Activated T-cell treated with anti-CD3 and anti-CD28 coated beads, Interleukin-2, amount 50 U/mL, for 24 hours (primary cell): ENCODE results near the gene CRABP1.

ENCODE experiments used
- DNase-seq: peaks from one replicate; pipeline ENCODE4 v3.0.0-alpha.2; 2020
- H3K27ac Mint-ChIP-seq: 2 replicates; pipeline ENCODE4 v1.8.0; 2020; ENCODE audit warnings: mild to moderate bottlenecking, mixed read lengths
- H3K27me3 Mint-ChIP-seq: 2 replicates; pipeline ENCODE4 v1.8.0; 2020; ENCODE audit warnings: mixed read lengths
- H3K36me3 Mint-ChIP-seq: 2 replicates; pipeline ENCODE4 v1.8.0; 2020; ENCODE audit warnings: low read depth, mixed read lengths
- H3K4me1 Mint-ChIP-seq: 2 replicates; pipeline ENCODE4 v1.8.0; 2020; ENCODE audit warnings: low read depth, mixed read lengths
- H3K4me3 Mint-ChIP-seq: 2 replicates; pipeline ENCODE4 v1.8.0; 2020; ENCODE audit warnings: mild to moderate bottlenecking, moderate library complexity, mixed read lengths
- H3K9me3 Mint-ChIP-seq: 2 replicates; pipeline ENCODE4 v1.8.0; 2020; ENCODE audit warnings: mixed read lengths

Gene CRABP1

DNA sequence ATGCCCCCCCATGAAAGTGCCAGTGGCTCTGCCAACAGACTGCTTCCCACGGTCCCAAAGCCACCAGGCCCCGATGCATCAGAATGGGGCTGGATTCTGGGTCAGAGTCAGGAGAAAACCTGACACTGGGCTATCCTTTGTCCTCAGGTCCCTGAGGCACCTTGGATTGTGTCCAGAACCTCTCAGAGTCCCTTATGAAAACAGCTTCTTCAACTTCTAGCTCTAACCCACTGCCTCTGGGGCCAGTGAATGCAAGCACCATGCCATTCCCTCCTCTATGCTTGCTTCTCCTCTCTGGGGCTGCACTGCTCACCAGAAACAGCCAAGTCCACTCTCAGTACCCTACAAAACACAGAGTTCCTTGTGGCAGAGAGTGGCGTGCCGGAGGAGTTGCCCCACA, 9.9 kb downstream of the CRABP1 start:
- H3K27ac Mint-ChIP-seq: no peak overlapping the region
- no peak overlapping the region for H3K4me3 Mint-ChIP-seq
- peaks cover 16% of the 10 kb centered on the region for H3K27me3 Mint-ChIP-seq
- H3K9me3 Mint-ChIP-seq: no peaks in the 10 kb centered on the region
- H3K4me1 Mint-ChIP-seq: no peaks in the 10 kb centered on the region
- DNase-seq: no peak
- H3K36me3 Mint-ChIP-seq: no peaks in the 10 kb centered on the region

DNA sequence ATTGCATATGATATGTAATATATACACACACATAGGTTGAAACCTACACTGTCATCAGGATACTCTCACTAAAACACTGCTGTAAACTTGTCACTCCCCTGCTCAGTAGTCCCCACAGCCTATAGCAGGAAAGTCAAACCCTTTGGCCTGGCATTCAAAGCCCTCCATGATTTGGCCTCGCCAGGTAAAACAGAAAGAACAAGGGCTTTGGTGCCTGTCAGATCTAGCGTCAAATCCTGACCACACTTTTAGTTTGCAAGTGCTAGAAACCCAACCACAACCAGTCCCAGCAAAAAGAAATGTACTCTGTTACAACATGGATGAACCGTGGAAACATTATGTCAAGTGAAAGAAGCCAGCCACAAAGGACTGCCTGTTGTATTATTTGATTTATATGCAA, 11.4 kb downstream of the CRABP1 start:
- Mint-ChIP-seq H3K27me3 (peaks cover 18% of the 10 kb centered on the region), H3K9me3 (no peaks in the 10 kb centered on the region), H3K27ac (no peak overlapping the region), H3K4me3 (no peak overlapping the region), H3K4me1 (no peaks in the 10 kb centered on the region), H3K36me3 (no peaks in the 10 kb centered on the region)
- no peak for DNase-seq

DNA sequence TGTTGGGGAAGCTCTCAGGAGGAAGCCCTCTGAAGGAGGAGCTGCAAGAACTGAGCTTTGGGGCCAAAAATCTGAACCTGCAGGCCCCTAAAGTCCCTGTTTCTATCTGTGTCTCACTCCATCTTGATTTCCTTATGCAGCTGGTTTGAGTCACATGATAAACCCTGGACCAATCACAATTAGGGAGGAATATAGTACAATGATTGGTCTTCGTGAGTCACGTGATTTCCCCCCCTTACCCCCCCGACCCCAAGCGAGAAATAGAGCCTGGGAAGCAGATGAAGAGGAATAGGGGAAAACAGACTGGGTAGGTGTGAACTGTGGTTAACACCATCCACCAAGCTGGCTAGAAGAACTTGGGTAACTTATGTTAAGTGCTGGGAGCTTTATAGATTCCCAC, 12.9 kb downstream of the CRABP1 start:
- no peaks in the 10 kb centered on the region for H3K4me1 Mint-ChIP-seq
- H3K27ac Mint-ChIP-seq: no peak overlapping the region
- H3K4me3 Mint-ChIP-seq: no peak overlapping the region
- no peaks in the 10 kb centered on the region for H3K36me3 Mint-ChIP-seq
- no peaks in the 10 kb centered on the region for H3K9me3 Mint-ChIP-seq
- DNase-seq: no peak
- H3K27me3 Mint-ChIP-seq: peaks cover 13% of the 10 kb centered on the region

DNA sequence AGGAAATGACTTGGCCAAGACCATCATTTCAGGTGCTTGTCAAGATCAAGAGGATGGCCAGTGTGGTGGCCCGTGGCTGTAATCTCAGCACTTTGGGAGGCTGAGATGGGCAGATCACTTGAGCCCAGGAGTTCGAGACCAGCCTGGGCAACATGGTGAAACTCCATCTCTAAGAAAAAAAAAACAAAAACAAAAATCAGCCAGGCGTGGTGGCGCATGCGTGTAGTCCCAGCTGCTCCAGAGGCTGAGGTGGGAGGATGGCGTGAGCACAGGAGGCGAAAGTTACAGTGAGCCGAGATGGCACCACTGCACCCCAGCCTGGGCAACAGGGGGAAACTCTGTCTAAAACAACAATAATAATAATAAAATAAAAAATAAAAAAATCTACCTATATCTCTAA, 15.0 kb downstream of the CRABP1 start:
- H3K4me1 Mint-ChIP-seq: no peaks in the 10 kb centered on the region
- H3K9me3 Mint-ChIP-seq: no peaks in the 10 kb centered on the region
- no peak for DNase-seq
- H3K27ac Mint-ChIP-seq: no peak overlapping the region
- H3K27me3 Mint-ChIP-seq: peaks cover 13% of the 10 kb centered on the region
- no peak overlapping the region for H3K4me3 Mint-ChIP-seq
- no peaks in the 10 kb centered on the region for H3K36me3 Mint-ChIP-seq

DNA sequence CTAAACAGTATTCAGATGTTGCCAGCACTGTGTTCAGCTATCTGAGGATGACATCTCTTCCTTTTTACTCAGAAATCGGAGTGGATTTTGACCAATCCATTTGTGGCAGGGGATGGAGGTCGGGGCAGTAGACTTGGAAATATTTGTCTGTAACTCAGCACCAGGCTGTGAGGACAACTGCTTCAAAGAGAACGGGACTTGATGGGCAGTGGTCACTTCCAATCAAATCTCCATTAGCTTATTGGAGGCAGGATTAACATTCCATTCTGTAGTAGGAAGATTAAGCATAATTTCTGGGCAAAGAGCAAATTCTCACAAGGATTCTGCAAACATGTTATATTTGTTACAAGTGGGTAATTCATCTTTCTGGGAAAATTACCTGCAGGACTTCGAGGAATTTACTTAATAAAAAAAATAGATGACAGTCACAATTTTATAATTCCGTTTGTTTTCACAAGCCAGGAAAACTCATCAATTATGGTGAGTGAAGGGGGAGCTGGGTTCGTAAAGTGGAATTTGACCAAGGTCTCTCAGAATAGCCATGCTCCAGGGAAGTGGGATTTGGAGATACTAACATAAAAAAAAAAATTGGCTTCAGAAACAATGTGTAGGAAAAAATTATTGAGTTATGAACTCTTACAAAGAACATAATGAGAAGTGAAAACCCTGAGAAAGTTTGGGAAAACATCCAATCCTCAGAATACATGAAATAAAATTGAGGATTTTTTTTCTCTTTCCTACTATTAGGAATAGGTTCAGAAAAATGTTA, 18.1 kb downstream of the CRABP1 start:
- Mint-ChIP-seq H3K4me3 (no peak overlapping the region), H3K27me3 (peaks cover 13% of the 10 kb centered on the region), H3K27ac (no peak overlapping the region), H3K9me3 (no peaks in the 10 kb centered on the region), H3K36me3 (no peaks in the 10 kb centered on the region), H3K4me1 (no peaks in the 10 kb centered on the region)
- DNase-seq: no peak

DNA sequence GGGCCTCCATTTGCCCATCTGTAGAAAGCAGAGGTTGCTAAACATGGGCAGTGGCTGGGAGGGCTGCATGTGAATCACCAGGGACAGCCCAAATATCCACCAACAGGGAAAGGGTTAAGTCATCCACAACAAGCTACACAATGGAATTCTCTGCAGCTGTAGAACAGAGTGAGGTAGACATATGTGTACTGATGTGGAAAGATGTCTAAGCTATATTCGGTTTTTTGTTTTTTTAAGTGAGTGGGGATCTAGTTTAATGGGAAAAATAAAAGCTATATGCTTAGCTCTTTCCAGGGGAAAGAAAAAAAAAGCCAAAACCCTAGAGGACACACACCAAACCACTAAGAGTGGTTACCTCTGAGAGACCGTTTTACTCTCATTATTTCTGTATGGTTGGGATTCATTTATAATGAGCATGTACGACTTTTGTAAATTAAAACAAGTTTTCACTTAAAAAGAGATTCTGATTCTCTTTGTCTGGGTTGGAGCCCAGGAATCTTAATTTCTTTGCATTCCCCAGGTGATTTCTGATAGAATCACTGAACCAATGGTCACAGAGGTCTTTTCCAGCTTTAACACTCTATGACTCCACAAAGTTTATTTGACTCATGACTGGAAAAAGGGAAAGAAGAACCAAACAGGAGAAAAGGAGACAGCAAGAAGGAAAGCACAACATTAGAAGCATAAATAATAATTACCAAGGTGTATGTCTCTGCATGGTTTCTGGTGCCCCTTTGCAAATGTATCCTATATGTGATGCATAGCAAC, 19.1 kb downstream of the CRABP1 start:
- Mint-ChIP-seq H3K36me3 (no peaks in the 10 kb centered on the region), H3K4me1 (no peaks in the 10 kb centered on the region), H3K4me3 (no peak overlapping the region), H3K9me3 (no peaks in the 10 kb centered on the region), H3K27ac (no peak overlapping the region), H3K27me3 (peaks cover 13% of the 10 kb centered on the region)
- no peak for DNase-seq

DNA sequence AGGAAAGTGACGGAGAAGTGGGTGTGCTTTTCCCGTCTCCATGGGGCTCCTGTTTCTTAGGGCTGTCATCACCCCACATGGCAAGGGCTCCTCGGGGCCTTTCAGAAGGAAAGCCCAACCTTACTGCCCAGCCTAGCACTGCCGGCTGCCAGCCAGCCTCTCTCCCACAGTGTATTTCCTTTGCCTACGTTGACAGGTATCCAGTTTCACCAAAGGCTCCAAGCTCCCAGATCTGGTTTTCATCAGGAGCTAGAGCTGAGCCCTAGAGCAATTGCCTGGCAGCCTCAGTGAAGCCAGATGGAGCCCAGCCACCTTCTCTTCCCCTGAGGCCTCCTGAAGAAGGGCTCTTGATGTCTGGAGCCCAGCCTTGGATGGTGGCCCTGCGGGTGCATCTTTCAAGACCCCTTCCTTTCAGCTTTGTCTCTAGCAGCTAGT, 20.2 kb downstream of the CRABP1 start:
- H3K36me3 Mint-ChIP-seq: no peaks in the 10 kb centered on the region
- no peak for DNase-seq
- no peak overlapping the region for H3K27ac Mint-ChIP-seq
- H3K4me1 Mint-ChIP-seq: no peaks in the 10 kb centered on the region
- H3K4me3 Mint-ChIP-seq: no peak overlapping the region
- H3K27me3 Mint-ChIP-seq: peaks cover 7% of the 10 kb centered on the region
- no peaks in the 10 kb centered on the region for H3K9me3 Mint-ChIP-seq

DNA sequence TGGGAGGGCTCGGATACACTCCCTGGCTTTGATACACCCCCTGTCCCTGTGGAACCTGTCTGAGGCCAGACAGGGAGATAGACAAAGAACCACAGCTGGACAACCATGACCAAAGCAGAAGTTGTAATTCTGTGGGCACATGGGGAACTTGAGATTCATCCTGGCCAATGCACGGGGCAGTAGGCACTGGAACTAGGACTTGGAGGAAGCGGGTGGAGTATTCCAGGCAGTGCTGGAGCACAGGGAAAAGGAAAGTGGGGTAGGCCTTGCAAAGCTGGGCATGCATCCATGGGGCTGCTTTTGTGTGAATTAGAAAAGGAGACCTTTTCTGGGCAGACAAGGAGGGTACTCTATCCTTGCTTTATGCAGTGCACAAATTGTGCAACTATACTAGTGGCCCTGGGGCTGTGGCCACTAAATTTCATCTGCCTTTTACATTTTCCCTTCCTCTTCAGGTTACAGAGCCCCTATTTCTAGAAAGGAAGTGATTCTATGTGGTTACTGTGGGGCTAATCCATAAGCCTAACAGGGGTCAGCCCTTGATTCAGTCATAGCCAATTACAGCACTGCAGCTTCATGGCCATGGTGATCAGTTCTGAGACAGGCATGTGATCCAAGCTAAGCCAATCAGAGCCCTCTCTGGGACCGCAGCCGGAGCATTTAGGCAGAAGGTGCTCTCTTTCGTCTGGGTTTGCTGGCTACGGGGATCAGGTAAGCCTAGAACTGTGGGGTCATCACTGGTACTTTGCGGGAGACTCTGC, 21.0 kb downstream of the CRABP1 start:
- no peak overlapping the region for H3K4me3 Mint-ChIP-seq
- H3K4me1 Mint-ChIP-seq: no peaks in the 10 kb centered on the region
- peaks cover 10% of the 10 kb centered on the region for H3K27me3 Mint-ChIP-seq
- no peak for DNase-seq
- no peaks in the 10 kb centered on the region for H3K9me3 Mint-ChIP-seq
- H3K36me3 Mint-ChIP-seq: no peaks in the 10 kb centered on the region
- no peak overlapping the region for H3K27ac Mint-ChIP-seq

DNA sequence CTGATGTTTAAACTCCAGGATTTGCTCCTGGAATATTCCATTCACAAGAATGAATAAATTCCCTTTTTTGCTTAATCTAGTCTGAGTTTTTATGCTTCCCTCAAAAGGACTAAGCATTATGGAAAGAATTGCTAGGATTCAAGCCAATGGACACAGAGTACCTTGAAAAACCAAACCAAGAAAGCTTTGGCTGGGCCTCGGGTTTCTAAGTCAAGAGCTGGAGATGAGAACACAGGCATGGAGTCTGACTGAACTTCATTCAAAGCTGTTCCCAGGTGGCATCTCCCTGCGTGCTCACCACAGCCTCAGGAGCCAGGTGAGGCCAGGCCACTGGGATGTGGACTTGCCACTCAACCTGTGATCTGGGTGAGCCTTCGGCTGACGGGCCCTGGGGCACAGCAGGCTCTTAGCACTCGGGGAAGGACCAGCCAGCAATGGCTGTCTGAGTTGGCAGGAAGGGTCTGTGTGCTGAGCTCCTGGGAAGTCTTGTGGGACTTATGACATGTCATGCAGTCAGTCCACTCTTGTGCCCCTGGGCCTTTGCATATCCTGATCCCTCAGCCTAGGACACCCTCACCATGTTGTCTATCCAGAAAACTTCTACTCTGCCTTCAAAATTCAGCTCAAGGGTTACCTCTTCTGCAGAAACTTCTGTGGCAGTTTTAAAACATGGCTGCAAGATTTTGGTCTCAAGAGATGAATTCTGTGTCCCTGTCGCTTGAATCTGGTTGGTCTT, 21.8 kb downstream of the CRABP1 start:
- Mint-ChIP-seq H3K9me3 (no peaks in the 10 kb centered on the region), H3K36me3 (no peaks in the 10 kb centered on the region), H3K4me3 (no peak overlapping the region), H3K4me1 (no peaks in the 10 kb centered on the region), H3K27me3 (peaks cover 9% of the 10 kb centered on the region), H3K27ac (no peak overlapping the region)
- no peak for DNase-seq

DNA sequence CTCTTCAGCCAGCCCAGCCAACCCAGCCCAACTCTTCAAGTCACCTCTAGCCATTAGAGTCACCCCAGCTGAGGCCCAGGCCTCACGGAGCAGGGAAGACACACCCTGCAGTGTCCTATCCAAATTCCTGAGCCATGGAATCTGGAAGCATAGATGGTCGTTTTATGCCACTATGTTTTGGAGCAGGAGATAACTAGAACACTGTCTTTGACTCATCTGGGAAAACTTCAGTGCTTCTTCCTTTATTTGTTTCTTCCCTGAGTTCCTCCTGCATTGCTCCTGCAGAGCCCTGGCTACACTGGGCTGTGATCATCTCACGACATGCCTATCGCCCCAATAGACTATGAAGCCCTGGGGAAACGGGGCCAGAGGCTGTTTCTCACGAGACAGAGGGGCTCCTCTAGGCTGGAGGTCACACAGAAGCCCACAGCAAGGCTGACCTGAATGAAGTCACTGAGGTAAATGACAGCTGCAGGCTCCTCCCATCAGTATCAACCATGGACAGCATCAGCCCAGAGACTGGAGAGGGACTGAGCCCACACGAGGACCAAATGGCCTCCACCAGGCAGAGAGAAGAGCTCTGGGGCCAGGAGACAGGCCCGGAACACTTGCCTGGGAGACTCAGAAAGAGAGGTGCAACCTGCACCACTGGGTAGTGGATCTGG, 22.7 kb downstream of the CRABP1 start:
- no peak overlapping the region for H3K27ac Mint-ChIP-seq
- H3K36me3 Mint-ChIP-seq: no peaks in the 10 kb centered on the region
- H3K9me3 Mint-ChIP-seq: no peaks in the 10 kb centered on the region
- no peak overlapping the region for H3K4me3 Mint-ChIP-seq
- peaks cover 7% of the 10 kb centered on the region for H3K27me3 Mint-ChIP-seq
- H3K4me1 Mint-ChIP-seq: no peaks in the 10 kb centered on the region
- no peak for DNase-seq

DNA sequence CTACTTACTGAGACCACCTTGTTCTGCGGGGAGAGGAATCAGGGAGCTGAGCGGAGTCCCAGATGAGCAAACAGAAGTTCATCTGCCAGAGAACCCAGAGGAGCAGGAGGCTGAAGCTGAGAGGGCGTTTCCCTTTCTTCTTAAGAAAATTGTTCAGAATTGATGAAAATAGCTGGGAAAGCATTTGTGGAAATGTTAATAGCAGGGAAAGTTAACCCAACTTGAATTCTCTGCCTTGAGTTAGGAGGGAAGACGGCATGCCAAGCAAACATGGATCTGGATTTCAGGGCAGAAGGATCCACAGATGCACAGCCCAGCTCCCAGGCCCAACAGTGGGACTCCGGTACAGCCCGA, 23.2 kb downstream of the CRABP1 start:
- Mint-ChIP-seq H3K27me3 (peaks cover 4% of the 10 kb centered on the region), H3K4me1 (no peaks in the 10 kb centered on the region), H3K9me3 (no peaks in the 10 kb centered on the region)

DNA sequence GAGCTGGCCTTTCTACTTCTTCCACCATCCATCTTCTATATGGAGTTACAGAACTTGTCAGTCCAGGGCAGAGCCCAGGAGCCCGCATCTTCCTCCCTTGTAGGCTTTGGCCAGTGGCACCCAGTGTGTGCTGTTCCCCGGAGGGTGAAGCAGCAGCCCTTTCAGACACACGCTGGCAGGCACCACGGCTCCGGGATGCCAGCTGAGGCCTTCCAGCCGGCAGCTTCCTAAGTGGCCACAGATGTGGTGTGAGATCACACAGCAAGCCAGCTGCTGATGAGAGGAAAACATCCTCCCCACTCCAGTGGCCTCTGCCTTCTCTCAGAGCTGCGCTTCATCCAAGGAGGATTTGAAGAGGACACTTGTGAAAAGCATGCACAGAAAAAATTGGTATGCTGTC, 24.1 kb downstream of the CRABP1 start:
- no peak overlapping the region for H3K4me3 Mint-ChIP-seq
- H3K4me1 Mint-ChIP-seq: no peaks in the 10 kb centered on the region
- DNase-seq: no peak
- no peaks in the 10 kb centered on the region for H3K36me3 Mint-ChIP-seq
- H3K27ac Mint-ChIP-seq: no peak overlapping the region
- H3K27me3 Mint-ChIP-seq: peaks cover 6% of the 10 kb centered on the region
- no peaks in the 10 kb centered on the region for H3K9me3 Mint-ChIP-seq

More for the DNA sequence above, 23.2 kb downstream of the CRABP1 start:
- no peak overlapping the region for H3K27ac Mint-ChIP-seq
- DNase-seq: no peak
- no peaks in the 10 kb centered on the region for H3K36me3 Mint-ChIP-seq
- no peak overlapping the region for H3K4me3 Mint-ChIP-seq

DNA sequence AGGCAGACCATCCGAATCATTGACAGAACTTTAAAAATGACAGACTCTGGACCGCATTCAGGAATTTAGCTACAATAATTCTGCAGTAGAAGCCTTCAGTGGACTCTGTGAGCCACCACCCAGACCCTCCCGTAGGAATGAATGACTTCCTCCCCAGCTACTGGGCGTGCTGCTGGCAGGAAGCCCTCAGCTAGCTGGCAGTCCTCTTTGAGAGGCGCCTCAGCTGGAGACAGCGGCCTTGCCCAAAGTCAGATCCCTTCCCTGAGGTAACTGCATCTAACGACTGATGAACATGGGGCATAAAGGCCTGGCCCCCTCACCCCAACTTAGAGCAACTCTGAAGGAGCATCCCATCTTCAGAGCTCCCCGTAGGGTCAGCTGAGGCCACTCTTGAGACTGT, 25.8 kb downstream of the CRABP1 start:
- Mint-ChIP-seq H3K9me3 (no peaks in the 10 kb centered on the region), H3K27me3 (peaks cover 6% of the 10 kb centered on the region), H3K27ac (no peak overlapping the region), H3K36me3 (no peaks in the 10 kb centered on the region), H3K4me3 (no peak overlapping the region), H3K4me1 (no peaks in the 10 kb centered on the region)
- no peak for DNase-seq

DNA sequence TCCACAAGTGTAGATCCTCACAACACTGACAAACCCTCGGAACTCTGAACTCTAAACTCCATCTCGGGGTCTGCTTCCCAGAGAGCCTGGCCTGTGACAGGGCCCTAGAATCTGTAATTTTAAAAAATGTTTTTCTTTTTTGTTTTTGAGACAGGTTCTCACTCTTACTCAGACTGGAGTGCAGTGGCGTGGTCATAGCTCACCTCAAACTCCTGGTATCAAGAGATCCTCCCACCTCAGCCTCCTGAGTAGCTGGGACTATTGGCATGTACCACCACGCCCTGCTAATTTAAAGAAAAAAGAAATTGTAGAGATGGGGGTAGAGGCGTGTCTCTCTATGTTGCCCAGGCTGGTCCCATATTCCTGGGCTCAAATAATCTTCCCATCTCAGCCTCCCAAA, 26.2 kb downstream of the CRABP1 start:
- Mint-ChIP-seq H3K36me3 (no peaks in the 10 kb centered on the region), H3K4me3 (no peak overlapping the region), H3K27me3 (peaks cover 6% of the 10 kb centered on the region), H3K4me1 (no peaks in the 10 kb centered on the region), H3K9me3 (no peaks in the 10 kb centered on the region), H3K27ac (no peak overlapping the region)
- DNase-seq: no peak
